ENCODE results near the gene FBXL14.

DNA sequence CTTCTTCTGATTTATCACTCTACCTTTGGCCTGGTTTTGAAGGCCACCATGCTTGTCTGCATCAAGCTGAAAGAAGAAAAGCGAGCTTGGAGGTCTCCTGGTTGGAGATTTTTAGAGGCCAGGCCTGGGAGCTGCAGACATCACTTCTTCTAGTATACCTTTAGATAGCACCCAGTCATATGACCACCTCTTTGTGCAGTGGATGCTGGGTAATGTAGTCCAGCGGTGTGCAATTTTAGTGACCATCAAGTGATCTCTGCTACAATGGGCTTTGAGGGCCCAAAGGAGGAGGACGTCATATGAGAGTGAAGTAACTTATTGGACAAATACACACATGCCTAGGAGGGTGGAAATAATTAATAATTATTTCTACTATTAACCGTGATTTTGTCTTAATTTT is 19.5 kb upstream of the FBXL14 start:
- TF ChIP-seq, protein P1, sequence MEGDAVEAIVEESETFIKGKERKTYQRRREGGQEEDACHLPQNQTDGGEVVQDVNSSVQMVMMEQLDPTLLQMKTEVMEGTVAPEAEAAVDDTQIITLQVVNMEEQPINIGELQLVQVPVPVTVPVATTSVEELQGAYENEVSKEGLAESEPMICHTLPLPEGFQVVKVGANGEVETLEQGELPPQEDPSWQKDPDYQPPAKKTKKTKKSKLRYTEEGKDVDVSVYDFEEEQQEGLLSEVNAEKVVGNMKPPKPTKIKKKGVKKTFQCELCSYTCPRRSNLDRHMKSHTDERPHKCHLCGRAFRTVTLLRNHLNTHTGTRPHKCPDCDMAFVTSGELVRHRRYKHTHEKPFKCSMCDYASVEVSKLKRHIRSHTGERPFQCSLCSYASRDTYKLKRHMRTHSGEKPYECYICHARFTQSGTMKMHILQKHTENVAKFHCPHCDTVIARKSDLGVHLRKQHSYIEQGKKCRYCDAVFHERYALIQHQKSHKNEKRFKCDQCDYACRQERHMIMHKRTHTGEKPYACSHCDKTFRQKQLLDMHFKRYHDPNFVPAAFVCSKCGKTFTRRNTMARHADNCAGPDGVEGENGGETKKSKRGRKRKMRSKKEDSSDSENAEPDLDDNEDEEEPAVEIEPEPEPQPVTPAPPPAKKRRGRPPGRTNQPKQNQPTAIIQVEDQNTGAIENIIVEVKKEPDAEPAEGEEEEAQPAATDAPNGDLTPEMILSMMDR (IDR thresholded peaks at IDR 0.05; ENCODE audit: insufficient read depth, low read length, poor library complexity, severe bottlenecking) = no peak
- no peak for TF ChIP-seq EZH2phosphoT487 (conservative IDR thresholded peaks at IDR 0.05; ENCODE audit: low read length)

Data from SU-DHL-6 (cell line).